IMR-90 (cell line): ENCODE measurements around the gene TMEM154. TPM values are rescaled to one million over a fixed set of nuclear protein-coding genes. Genes with fewer than 3 reads are reported as not detected.

Experiments used
- ATAC-seq: fragments of 200-7000 bp; cut with Tn5 transposase; 2 replicates; pipeline ENCODE4 v1.9.1; 2020; ENCODE audit warnings: low read depth, mild to moderate bottlenecking, moderate library complexity
- BruUV-seq: library from RNA; stranded (reverse); fragments of 400-500 nt; replicated peaks from 2 replicates; lab custom pipeline; 2021; lab: Mats Ljungman, UMichigan
- CTCF ChIA-PET: fragments of 300-600 bp; formaldehyde crosslinking; extraction: SDS; loops from one replicate; lab custom pipeline; 2021; ENCODE audit warnings: antibody characterized with exemption; lab: Yijun Ruan, JAX
- POLR2A ChIA-PET: fragments of 300-600 bp; sonication (Branson Sonifier 250); formaldehyde crosslinking; loops from one replicate; lab custom pipeline; 2022; ENCODE audit warnings: antibody characterized with exemption; ENCODE audit not compliant: unreplicated experiment; lab: Charles Lee
- DNase-seq: peaks from one replicate; pipeline ENCODE4 v3.0.0; 2013
- H2AFZ ChIP-seq: replicated peaks from 2 replicates; pipeline ENCODE3; 2013; ENCODE audit warnings: low read length, mild to moderate bottlenecking; ENCODE audit not compliant: poor library complexity
- H2AK5ac ChIP-seq: 2 replicates; pipeline ENCODE4 v1.6.1; 2013; ENCODE audit warnings: low read depth, low read length, inconsistent platforms
- H2AK9ac ChIP-seq: replicated peaks from 2 replicates; pipeline ENCODE3; 2013; ENCODE audit warnings: mild to moderate bottlenecking, low read depth, low read length, moderate library complexity; ENCODE audit not compliant: poor library complexity
- H2BK120ac ChIP-seq: 2 replicates; pipeline ENCODE4 v1.6.1; 2013; ENCODE audit warnings: low read depth, low read length, inconsistent platforms
- H2BK15ac ChIP-seq: 3 replicates; pipeline ENCODE4 v1.6.1; 2013; ENCODE audit warnings: low read depth, low read length, inconsistent platforms
- H2BK20ac ChIP-seq: 2 replicates; pipeline ENCODE4 v1.6.1; 2013; ENCODE audit warnings: low read depth, mild to moderate bottlenecking, inconsistent platforms, low read length, moderate library complexity
- H2BK5ac ChIP-seq: 2 replicates; pipeline ENCODE4 v1.6.1; 2013; ENCODE audit warnings: mild to moderate bottlenecking, low read depth, low read length, inconsistent platforms; ENCODE audit not compliant: poor library complexity, severe bottlenecking
- H3K14ac ChIP-seq: replicated peaks from 2 replicates; pipeline ENCODE4 v1.6.1; 2013; ENCODE audit warnings: low read depth, low read length, inconsistent platforms
- H3K18ac ChIP-seq: 2 replicates; pipeline ENCODE4 v1.6.1; 2013; ENCODE audit warnings: low read depth, low read length, control low read depth
- H3K23ac ChIP-seq: 2 replicates; pipeline ENCODE4 v1.6.1; 2013; ENCODE audit warnings: low read depth, low read length, inconsistent platforms
- H3K27ac ChIP-seq: 2 replicates; pipeline ENCODE4 v1.5.1; 2013; ENCODE audit warnings: mild to moderate bottlenecking, control low read depth, low read length; ENCODE audit not compliant: insufficient read depth
- H3K27me3 ChIP-seq: 2 replicates; pipeline ENCODE4 v1.6.1; 2013; ENCODE audit warnings: low read length; ENCODE audit not compliant: control insufficient read depth, insufficient read depth
- H3K36me3 ChIP-seq: 2 replicates; pipeline ENCODE4 v1.6.1; 2013; ENCODE audit warnings: low read length, mixed read lengths; ENCODE audit not compliant: control insufficient read depth, insufficient read depth
- H3K4ac ChIP-seq: 2 replicates; pipeline ENCODE4 v1.6.1; 2013; ENCODE audit warnings: low read depth, low read length, inconsistent platforms
- H3K4me1 ChIP-seq: 2 replicates; pipeline ENCODE4 v1.6.1; 2013; ENCODE audit warnings: low read length, mixed read lengths; ENCODE audit not compliant: control insufficient read depth, insufficient read depth
- H3K4me2 ChIP-seq: 2 replicates; pipeline ENCODE4 v1.6.1; 2013; ENCODE audit warnings: low read depth, mild to moderate bottlenecking, control low read depth, low read length, moderate library complexity
- H3K4me3 ChIP-seq: 2 replicates; pipeline ENCODE4 v1.5.1; 2013; ENCODE audit warnings: low read depth, mild to moderate bottlenecking, control low read depth, low read length, moderate library complexity; ENCODE audit not compliant: insufficient read depth
- H3K56ac ChIP-seq: 2 replicates; pipeline ENCODE4 v1.6.1; 2013; ENCODE audit warnings: low read length, inconsistent platforms; ENCODE audit not compliant: insufficient read depth; ENCODE audit errors: extremely low read depth
- H3K79me1 ChIP-seq, 2 experiments: 2 replicates each; pipeline ENCODE4 v1.6.1; 2013; ENCODE audit warnings: low read length in 2 of 2, inconsistent platforms in 1 of 2, low read depth in 1 of 2
- H3K9ac ChIP-seq: 2 replicates; pipeline ENCODE4 v1.6.1; 2013; ENCODE audit warnings: low read depth, low read length, control low read depth
- H3K9me1 ChIP-seq: 2 replicates; pipeline ENCODE4 v1.6.1; 2013; ENCODE audit warnings: low read length, inconsistent platforms; ENCODE audit not compliant: insufficient read depth
- H3K9me3 ChIP-seq: 2 replicates; pipeline ENCODE4 v1.6.1; 2013; ENCODE audit warnings: low read length; ENCODE audit not compliant: control insufficient read depth, insufficient read depth
- H4K20me1 ChIP-seq: 2 replicates; pipeline ENCODE4 v1.6.1; 2013; ENCODE audit warnings: low read length, inconsistent platforms; ENCODE audit not compliant: insufficient read depth
- H4K5ac ChIP-seq: 2 replicates; pipeline ENCODE4 v1.6.1; 2013; ENCODE audit warnings: mild to moderate bottlenecking, low read depth, low read length, control low read depth
- H4K8ac ChIP-seq, 2 experiments: 2 replicates each; pipeline ENCODE4 v1.6.1; 2013; ENCODE audit warnings: low read depth in 2 of 2, low read length in 2 of 2, control low read depth in 1 of 2, inconsistent platforms in 1 of 2
- H4K91ac ChIP-seq: 2 replicates; pipeline ENCODE4 v1.6.1; 2013; ENCODE audit warnings: low read depth, low read length, inconsistent platforms; ENCODE audit not compliant: insufficient read depth
- BHLHE40 ChIP-seq: fragments of 150-350 bp; IDR thresholded peaks from 2 replicates; pipeline ENCODE4 v1.6.1; 2016; ENCODE audit warnings: mild to moderate bottlenecking, low read depth, low read length
- CEBPB ChIP-seq: IDR thresholded peaks from 2 replicates; pipeline ENCODE4 v1.6.1; 2012; ENCODE audit warnings: low read depth, low read length, improper control_type of control experiment
- MAZ ChIP-seq: IDR thresholded peaks from 2 replicates; pipeline ENCODE4 v1.6.1; 2012; ENCODE audit warnings: low read depth, mild to moderate bottlenecking, low read length, improper control_type of control experiment, moderate library complexity, borderline replicate concordance
- MXI1 ChIP-seq: IDR thresholded peaks from 2 replicates; pipeline ENCODE4 v1.6.1; 2012; ENCODE audit warnings: low read depth, mild to moderate bottlenecking, low read length, moderate library complexity, borderline replicate concordance
- POLR2A ChIP-seq: IDR thresholded peaks from 2 replicates; pipeline ENCODE4 v1.6.1; 2012; ENCODE audit warnings: mild to moderate bottlenecking, low read depth, low read length
- RAD21 ChIP-seq: IDR thresholded peaks from 2 replicates; pipeline ENCODE4 v1.6.1; 2012; ENCODE audit warnings: low read length, improper control_type of control experiment
- RCOR1 ChIP-seq: IDR thresholded peaks from 2 replicates; pipeline ENCODE4 v1.6.1; 2012; ENCODE audit warnings: mild to moderate bottlenecking, low read length, improper control_type of control experiment; ENCODE audit not compliant: insufficient replicate concordance
- RFX5 ChIP-seq: IDR thresholded peaks from 2 replicates; pipeline ENCODE4 v1.8.0; 2012; ENCODE audit warnings: low read depth, mild to moderate bottlenecking, low read length, moderate library complexity
- SMC3 ChIP-seq: fragments of 150-350 bp; IDR thresholded peaks from 2 replicates; pipeline ENCODE4 v1.6.1; 2016; ENCODE audit warnings: low read depth, mild to moderate bottlenecking, antibody characterized with exemption, low read length, moderate library complexity
- WGBS, 2 experiments: methylation state at CpG; one replicate each; pipeline versions ENCODE4 v1.1.5 to v1.1.7; 2013; ENCODE audit warnings: missing lambda C conversion rate in 2 of 2; ENCODE audit not compliant: insufficient read length in 1 of 2; ENCODE audit errors: extremely low coverage in 2 of 2; 5-methylcytosine and 5-hydroxymethylcytosine counted together
- dilution Hi-C: fragments of 300-500 bp; cut with HindIII; formaldehyde crosslinking; loops from one replicate; pipeline ENCODE4 v1.14.3; 2018; ENCODE audit warnings: low sequenced_read_pairs; ENCODE audit not compliant: unreplicated experiment
- in situ Hi-C: fragments of 300-500 bp; cut with MboI; formaldehyde crosslinking; loops from 3 replicates; pipeline ENCODE4 v1.14.3; 2019; ENCODE audit warnings: low sequenced_read_pairs, inconsistent platforms, mixed read lengths
- intact Hi-C: fragments of 100-400 bp; cut with micrococcal nuclease; formaldehyde crosslinking; loops from 2 replicates; pipeline ENCODE4 v1.10.0; 2022
- polyA plus RNA-seq, 3 experiments: library from polyadenylated mRNA; depleted of rRNA; stranded (reverse); fragments of >200 nt; gene quantifications; 2 replicates each; pipeline ENCODE4 v1.2.3, GENCODE V29; 2012; ENCODE audit warnings: low replicate concordance in 1 of 3
- total RNA-seq: library from RNA; depleted of rRNA; stranded (reverse); fragments of >200 nt; gene quantifications from 2 replicates; pipeline ENCODE4 v1.2.3, GENCODE V29; 2012
- TF ChIP-seq, protein P1 (sequence below): fragments of 150-350 bp; IDR thresholded peaks from 2 replicates; pipeline ENCODE4 v1.6.1; 2017; ENCODE audit warnings: mild to moderate bottlenecking, antibody characterized with exemption, low read length, low read depth

The TMEM154 gene
- total and polyA plus RNA-seq, 2 of the 4 experiments (the other 2 are of a cell fraction), result 0.12 to 0.18 TPM

DNA sequence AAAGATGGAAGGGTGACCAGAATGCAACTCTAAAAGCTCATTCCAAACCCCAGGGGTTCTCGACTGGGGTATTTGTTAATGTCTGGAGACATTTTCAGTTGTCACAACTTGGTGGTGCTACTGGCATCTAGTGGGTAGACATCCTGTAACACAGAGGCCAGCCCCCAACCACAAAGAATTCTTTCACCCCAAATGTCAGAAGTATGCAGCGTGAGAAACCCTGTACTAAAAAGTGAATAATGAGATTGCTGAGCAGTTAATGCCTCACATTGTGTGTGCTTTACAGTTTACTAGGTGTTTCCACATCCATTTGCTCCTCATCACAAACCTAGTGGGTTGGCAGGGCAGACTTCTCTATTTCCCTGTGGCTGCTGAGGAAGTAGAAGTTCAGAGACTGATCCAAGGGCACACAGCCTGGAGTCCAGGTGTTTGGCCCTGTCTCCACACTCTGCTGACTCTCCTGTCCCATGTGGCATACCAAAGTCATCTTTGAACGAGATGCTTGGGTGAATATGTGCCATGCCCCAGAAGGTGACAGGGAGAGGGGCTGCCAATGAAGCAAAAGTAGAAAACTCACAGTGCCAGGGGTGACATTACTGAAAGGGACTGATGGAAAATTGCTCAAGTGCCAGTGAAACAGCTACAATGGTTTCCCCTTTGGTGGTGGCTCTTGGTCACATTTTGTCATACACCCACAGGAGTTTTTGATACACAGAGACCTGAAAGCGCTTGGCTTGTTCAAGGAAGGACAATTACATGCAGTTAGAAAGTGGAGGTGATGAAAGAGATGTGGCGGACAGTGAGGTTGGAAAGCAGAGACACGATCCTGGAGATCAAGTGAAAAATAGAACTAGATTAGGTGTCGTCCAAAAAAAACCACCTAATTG, 10.1 kb upstream of the TMEM154 start:
- Histone ChIP-seq H4K91ac (no peak overlapping the region), H3K4me1 (no peaks in the 10 kb centered on the region), H3K27me3 (peaks cover 31% of the 10 kb centered on the region), H3K4ac (no peak overlapping the region), H3K4me2 (no peak overlapping the region), H3K79me1 (no peaks in the 10 kb centered on the region), H3K56ac (no peak overlapping the region), H3K9me3 (no peaks in the 10 kb centered on the region), H3K23ac (no peak overlapping the region), H2BK5ac (no peak overlapping the region), H4K20me1 (no peaks in the 10 kb centered on the region), H2AK9ac (no peak overlapping the region), H2AFZ (no peak overlapping the region), H3K9ac (no peak overlapping the region), H3K14ac (no peak overlapping the region), H3K4me3 (no peak overlapping the region), H2BK20ac (no peak overlapping the region), H4K8ac (no peak overlapping the region), H2AK5ac (no peak overlapping the region), H3K18ac (no peak overlapping the region), H3K27ac (no peak overlapping the region), H2BK15ac (no peak overlapping the region), H4K5ac (no peak overlapping the region), H2BK120ac (no peak overlapping the region), H3K9me1 (no peaks in the 10 kb centered on the region), H3K36me3 (no peaks in the 10 kb centered on the region)
- dilution Hi-C loops (no loop called here), intact Hi-C loops (no loop called here), in situ Hi-C loops (no loop called here)
- POLR2A ChIA-PET, result no interaction called here
- no TSS peak for BruUV-seq
- no peak for ATAC-seq
- CTCF ChIA-PET, result no interaction called here
- no peak for TF ChIP-seq BHLHE40
- TF ChIP-seq MXI1, result no peak
- no peak for TF ChIP-seq POLR2A
- no peak for TF ChIP-seq RCOR1
- TF ChIP-seq RFX5, result no peak
- TF ChIP-seq CEBPB, result no peak
- no peak for TF ChIP-seq SMC3
- TF ChIP-seq RAD21, result no peak
- TF ChIP-seq MAZ, result no peak
- TF ChIP-seq, protein P1, sequence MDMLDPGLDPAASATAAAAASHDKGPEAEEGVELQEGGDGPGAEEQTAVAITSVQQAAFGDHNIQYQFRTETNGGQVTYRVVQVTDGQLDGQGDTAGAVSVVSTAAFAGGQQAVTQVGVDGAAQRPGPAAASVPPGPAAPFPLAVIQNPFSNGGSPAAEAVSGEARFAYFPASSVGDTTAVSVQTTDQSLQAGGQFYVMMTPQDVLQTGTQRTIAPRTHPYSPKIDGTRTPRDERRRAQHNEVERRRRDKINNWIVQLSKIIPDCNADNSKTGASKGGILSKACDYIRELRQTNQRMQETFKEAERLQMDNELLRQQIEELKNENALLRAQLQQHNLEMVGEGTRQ, result no peak
- no peak for DNase-seq
- 14% methylated on average over 1 of the region's 7 CpGs; no CpG with 5 or more reads in 1 of the 2 experiments for WGBS, 2 experiments
